Measurements from ENCODE around the gene GRIN2C.
A peak's percentile ranks its signal among the peaks of the same experiment; 100 is the strongest.
"Not testable (repeated sequence)": the region's sequence is repeated elsewhere in the genome, so short reads cannot be mapped to it uniquely, and the experiment has no call there.

Gene GRIN2C

GRCh38 chr17:74879308-74879707 lies 19.6 kb upstream of the GRIN2C start:
- DNase-seq (ENCODE audit: low spot score), result no peak

- no peak for DNase-seq (ENCODE audit: low spot score)
These were observed 19.0 kb upstream of the GRIN2C start for GRCh38 chr17:74878658-74879057.

GRCh38 chr17:74877592-74878548 lies 18.2 kb upstream of the GRIN2C start:
- DNase-seq (ENCODE audit: low spot score), result peak; percentile 79

GRCh38 chr17:74875977-74876593 lies 16.4 kb upstream of the GRIN2C start:
- DNase-seq (ENCODE audit: low spot score), result peak; percentile 21

GRCh38 chr17:74875155-74875976 lies 15.7 kb upstream of the GRIN2C start:
- DNase-seq (ENCODE audit: low spot score), result no peak

GRCh38 chr17:74874615-74875037 lies 14.9 kb upstream of the GRIN2C start:
- no peak for DNase-seq (ENCODE audit: low spot score)

- DNase-seq (ENCODE audit: low spot score), result peak; percentile 46
These were observed 14.4 kb upstream of the GRIN2C start for GRCh38 chr17:74873874-74874614.

- peak; percentile 100 for DNase-seq (ENCODE audit: low spot score)
These were observed 13.6 kb upstream of the GRIN2C start for GRCh38 chr17:74873037-74873873.

GRCh38 chr17:74872313-74873036 lies 12.8 kb upstream of the GRIN2C start, which contains the start of gene FDXR:
Gene FDXR, minus strand, starts transcription at chr17:74872994. Its CDS starts 50 bp downstream, at chr17:74872944.
- DNase-seq (ENCODE audit: low spot score), result peak; percentile 25

- DNase-seq (ENCODE audit: low spot score), result no peak
These were observed 11.8 kb upstream of the GRIN2C start for GRCh38 chr17:74871356-74872076.

GRCh38 chr17:74870512-74870911 lies 10.8 kb upstream of the GRIN2C start:
- no peak for DNase-seq (ENCODE audit: low spot score)

- not testable (repeated sequence) for DNase-seq (ENCODE audit: low spot score)
These were observed 10.3 kb upstream of the GRIN2C start for GRCh38 chr17:74870028-74870427.

- DNase-seq (ENCODE audit: low spot score), result no peak
These were observed 9.2 kb upstream of the GRIN2C start for GRCh38 chr17:74868908-74869255.

GRCh38 chr17:74868251-74868907 lies 8.7 kb upstream of the GRIN2C start:
- no peak for DNase-seq (ENCODE audit: low spot score)

- no peak for DNase-seq (ENCODE audit: low spot score)
These were observed 6.6 kb upstream of the GRIN2C start for GRCh38 chr17:74866198-74866835.

GRCh38 chr17:74865504-74866197 lies 6.0 kb upstream of the GRIN2C start:
- no peak for DNase-seq (ENCODE audit: low spot score)

GRCh38 chr17:74864866-74865395 lies 5.2 kb upstream of the GRIN2C start:
- DNase-seq (ENCODE audit: low spot score), result peak; percentile 49

Measured in SW480 (cell line).